GM23338 (cell line): ENCODE measurements around the gene ADAMTS14. TPM values are rescaled to one million over a fixed set of nuclear protein-coding genes. Genes with fewer than 3 reads are reported as not detected.

ENCODE experiments used
- ATAC-seq: fragments of 200-7000 bp; cut with Tn5 transposase; 3 replicates; pipeline ENCODE4 v1.9.1; 2020
- DNase-seq: peaks from one replicate; pipeline ENCODE4 v3.0.0-alpha.2; 2015; ENCODE audit warnings: low spot score
- H2AFZ ChIP-seq: fragments of 200-600 bp; sonication (generic); 2 replicates; pipeline ENCODE4 v1.8.0; 2016; ENCODE audit warnings: antibody characterized with exemption, mild to moderate bottlenecking, moderate library complexity
- H3F3A ChIP-seq: fragments of 200-600 bp; sonication (generic); replicated peaks from 2 replicates; pipeline ENCODE4 v1.8.0; 2017; ENCODE audit warnings: antibody characterized with exemption, mixed run types, low read depth
- H3K27ac ChIP-seq: fragments of 200-600 bp; sonication (generic); 2 replicates; pipeline ENCODE4 v1.6.1; 2016; ENCODE audit warnings: low read depth
- H3K27me3 ChIP-seq: fragments of 200-600 bp; sonication (generic); 2 replicates; pipeline ENCODE4 v1.8.0; 2016; ENCODE audit warnings: mild to moderate bottlenecking, mixed run types, moderate library complexity; ENCODE audit not compliant: insufficient read depth
- H3K36me3 ChIP-seq: fragments of 200-600 bp; sonication (generic); 2 replicates; pipeline ENCODE4 v1.8.0; 2016; ENCODE audit warnings: mild to moderate bottlenecking; ENCODE audit not compliant: insufficient read depth
- H3K4me1 ChIP-seq: fragments of 200-600 bp; sonication (generic); 2 replicates; pipeline ENCODE4 v1.8.0; 2016; ENCODE audit warnings: mild to moderate bottlenecking, moderate library complexity; ENCODE audit not compliant: insufficient read depth
- H3K4me2 ChIP-seq: fragments of 200-600 bp; sonication (generic); 2 replicates; pipeline ENCODE4 v1.7.1; 2017; ENCODE audit warnings: mixed run types
- H3K4me3 ChIP-seq: fragments of 200-600 bp; sonication (generic); 2 replicates; pipeline ENCODE4 v1.6.1; 2016; ENCODE audit warnings: mixed run types
- H3K79me2 ChIP-seq: fragments of 200-600 bp; sonication (generic); replicated peaks from 2 replicates; pipeline ENCODE4 v1.8.0; 2017; ENCODE audit warnings: mild to moderate bottlenecking; ENCODE audit not compliant: insufficient read depth
- H3K9me2 ChIP-seq: fragments of 200-600 bp; sonication (generic); 2 replicates; pipeline ENCODE4 v1.8.0; 2017; ENCODE audit not compliant: insufficient read depth
- H4K20me1 ChIP-seq: fragments of 200-600 bp; sonication (generic); replicated peaks from 2 replicates; pipeline ENCODE4 v1.8.0; 2017; ENCODE audit warnings: mild to moderate bottlenecking; ENCODE audit not compliant: insufficient read depth
- H3K27ac Mint-ChIP-seq: 2 replicates; pipeline ENCODE4 v1.8.0; 2020; ENCODE audit warnings: inconsistent platforms, mild to moderate bottlenecking, moderate library complexity, mixed read lengths
- H3K27me3 Mint-ChIP-seq: 3 replicates; pipeline ENCODE4 v1.8.0; 2022; ENCODE audit warnings: low read depth, mild to moderate bottlenecking, moderate library complexity, mixed read lengths, inconsistent platforms; ENCODE audit not compliant: insufficient read depth, poor library complexity
- H3K36me3 Mint-ChIP-seq: 3 replicates; pipeline ENCODE4 v1.8.0; 2021; ENCODE audit warnings: low read depth, mild to moderate bottlenecking, inconsistent platforms, moderate library complexity, mixed read lengths
- H3K4me1 Mint-ChIP-seq: 3 replicates; pipeline ENCODE4 v1.8.0; 2020; ENCODE audit warnings: mild to moderate bottlenecking, inconsistent platforms, mixed read lengths
- H3K4me3 Mint-ChIP-seq: 3 replicates; pipeline ENCODE4 v1.8.0; 2021; ENCODE audit warnings: moderate library complexity, mild to moderate bottlenecking, inconsistent platforms, mixed read lengths
- H3K9me3 Mint-ChIP-seq: 3 replicates; pipeline ENCODE4 v1.8.0; 2020; ENCODE audit warnings: moderate library complexity, mild to moderate bottlenecking, inconsistent platforms, mixed read lengths
- CREB1 ChIP-seq: fragments of 250-450 bp; sonication (Bioruptor Pico); IDR thresholded peaks from 2 replicates; pipeline ENCODE4 v1.5.0; 2020; ENCODE audit warnings: low read depth, mild to moderate bottlenecking, moderate library complexity
- ETS1 ChIP-seq: IDR thresholded peaks from 2 replicates; pipeline ENCODE4 v1.6.1; 2016; ENCODE audit warnings: antibody characterized with exemption
- EZH2 ChIP-seq: fragments of 200-600 bp; sonication (generic); IDR thresholded peaks from one replicate; pipeline ENCODE4 v1.8.0; 2017; ENCODE audit warnings: antibody characterized with exemption, mild to moderate bottlenecking, low read depth; ENCODE audit not compliant: unreplicated experiment
- EZH2phosphoT487 ChIP-seq: fragments of 200-600 bp; sonication (generic); IDR thresholded peaks from one replicate; pipeline ENCODE4 v1.8.1; 2018; ENCODE audit warnings: antibody characterized with exemption; ENCODE audit not compliant: unreplicated experiment
- JUNB ChIP-seq: IDR thresholded peaks from one replicate; pipeline ENCODE4 v1.6.1; 2016; ENCODE audit warnings: antibody characterized with exemption; ENCODE audit not compliant: unreplicated experiment
- POLR2AphosphoS5 ChIP-seq: IDR thresholded peaks from 2 replicates; pipeline ENCODE4 v1.6.1; 2016; ENCODE audit warnings: antibody characterized with exemption, low read depth
- REST ChIP-seq: IDR thresholded peaks from one replicate; pipeline ENCODE4 v1.6.1; 2018; ENCODE audit warnings: antibody characterized with exemption; ENCODE audit not compliant: unreplicated experiment
- STAT1 ChIP-seq: IDR thresholded peaks from one replicate; pipeline ENCODE4 v1.6.1; 2016; ENCODE audit warnings: antibody characterized with exemption; ENCODE audit not compliant: unreplicated experiment
- ZNF114 ChIP-seq: fragments of 250-450 bp; sonication (Bioruptor Pico); IDR thresholded peaks from 2 replicates; pipeline ENCODE4 v1.5.0; 2020; ENCODE audit warnings: mild to moderate bottlenecking, moderate library complexity
- ZNF331 ChIP-seq: fragments of 250-450 bp; sonication (Bioruptor Pico); IDR thresholded peaks from 2 replicates; pipeline ENCODE4 v1.5.0; 2020; ENCODE audit warnings: low read depth, mild to moderate bottlenecking, moderate library complexity
- ZNF462 ChIP-seq: fragments of 250-450 bp; sonication (Bioruptor Pico); IDR thresholded peaks from 2 replicates; pipeline ENCODE4 v1.5.0; 2020; ENCODE audit warnings: mild to moderate bottlenecking, moderate library complexity
- polyA plus RNA-seq: library from polyadenylated mRNA; unstranded; fragments of >200 nt; fragmentation: Nextera tagmentation; extraction: Ambion mirVana; gene quantifications from 2 replicates; pipeline ENCODE4 v1.2.1, GENCODE V29; 2016
- total RNA-seq: library from RNA; depleted of rRNA; stranded (reverse); fragments of >200 nt; shearing (Covaris generic); gene quantifications from 2 replicates; pipeline ENCODE4 v1.2.3, GENCODE V29; 2014

Gene ADAMTS14
- total and polyA plus RNA-seq, 2 experiments from 2014 or later, result 1.9 to 2.1 TPM

- TF ChIP-seq ZNF462 (CRISPR knock-in tag), result no peak
- no peak for TF ChIP-seq ZNF331 (CRISPR knock-in tag)
- no peak for TF ChIP-seq ZNF114 (CRISPR knock-in tag)
These were observed 30.0 kb downstream of the ADAMTS14 start (continued) for GRCh38 chr10:70702190-70702763.

DNA sequence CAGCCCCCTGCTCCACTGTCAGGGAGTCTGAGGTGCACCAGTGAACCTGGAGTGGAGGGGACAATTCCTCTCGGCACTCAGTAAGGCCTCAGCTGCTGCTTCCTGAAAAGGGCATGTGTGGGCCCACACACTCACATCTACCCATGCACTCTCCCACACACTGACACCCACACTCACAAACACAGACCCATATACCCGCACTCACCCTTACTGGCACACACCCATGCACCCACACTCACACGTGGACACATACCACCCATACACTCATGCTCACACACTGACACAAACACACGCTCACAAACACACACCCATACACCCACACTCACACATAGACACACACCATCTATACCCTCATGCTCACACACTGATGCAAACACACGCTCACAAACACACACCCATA lies 31.9 kb downstream of the ADAMTS14 start:
- H3F3A ChIP-seq, result no peaks in the 10 kb centered on the region
- peaks cover 3% of the 10 kb centered on the region; the same call in 1 of the 2 replicates for H3K9me2 ChIP-seq
- H3K4me1 ChIP-seq, result no peaks in the 10 kb centered on the region
- no peaks in the 10 kb centered on the region for H3K27me3 ChIP-seq
- no peaks in the 10 kb centered on the region for H4K20me1 ChIP-seq
- peaks cover 6% of the 10 kb centered on the region; the same call in 1 of the 3 replicates for H3K4me1 Mint-ChIP-seq
- H3K4me3 ChIP-seq, result no peak overlapping the region
- no peaks in the 10 kb centered on the region for H3K79me2 ChIP-seq
- H3K27me3 Mint-ChIP-seq, result peaks cover 2% of the 10 kb centered on the region
- no peaks in the 10 kb centered on the region for H3K36me3 Mint-ChIP-seq
- no peak overlapping the region for H2AFZ ChIP-seq
- H3K9me3 Mint-ChIP-seq, result no peaks in the 10 kb centered on the region
- H3K27ac Mint-ChIP-seq, result no peak overlapping the region
- no peak overlapping the region for H3K4me2 ChIP-seq
- no peak overlapping the region for H3K4me3 Mint-ChIP-seq
- no peaks in the 10 kb centered on the region; the same call in 1 of the 2 replicates for H3K36me3 ChIP-seq
- H3K27ac ChIP-seq, result no peak overlapping the region
- no peak for DNase-seq
- no peak for ATAC-seq
- TF ChIP-seq ZNF114 (CRISPR knock-in tag) (no peak), EZH2 (no peak), JUNB (no peak), ZNF331 (CRISPR knock-in tag) (no peak), POLR2AphosphoS5 (no peak), STAT1 (no peak), ETS1 (no peak), CREB1 (CRISPR knock-in tag) (no peak), REST (no peak), EZH2phosphoT487 (no peak)
